Measurements from ENCODE around the gene DDX49.
"Not testable (repeated sequence)": the region's sequence is repeated elsewhere in the genome, so short reads cannot be mapped to it uniquely, and the experiment has no call there.

DDX49 gene

DNA sequence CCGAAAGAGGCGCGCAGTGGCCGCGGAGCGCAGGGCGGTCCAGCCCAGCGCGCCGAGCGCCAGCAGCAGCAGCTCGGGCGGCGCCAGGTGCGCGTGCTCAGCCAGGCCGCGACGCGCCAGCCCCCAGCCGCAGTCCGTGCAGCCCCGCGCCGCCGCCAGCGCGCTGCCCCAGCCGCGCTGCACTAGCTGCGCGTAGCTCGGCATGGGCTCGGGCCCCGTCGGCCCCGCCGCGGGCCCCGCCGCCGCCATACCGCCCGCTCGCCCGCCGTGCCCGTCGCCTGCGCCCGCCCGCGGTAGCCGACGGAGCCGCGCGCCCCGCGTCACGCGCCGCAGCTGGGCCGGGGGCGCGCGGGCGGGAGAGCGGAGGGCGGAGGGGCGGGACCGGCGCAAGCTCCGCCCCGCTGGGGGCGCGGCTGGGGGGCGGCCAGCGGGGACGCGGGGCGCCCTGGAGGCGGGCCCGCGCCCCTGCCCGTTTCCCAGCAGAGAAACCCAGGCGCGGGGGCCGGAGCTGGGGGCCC lies 23.6 kb upstream of the DDX49 start, which contains the start of gene CERS1:
CERS1 (minus strand) TSS at position 335 of the 518 bp plus-strand sequence; CDS start at position 249, 86 bp downstream.
- DNase-seq, result no peak

DNA sequence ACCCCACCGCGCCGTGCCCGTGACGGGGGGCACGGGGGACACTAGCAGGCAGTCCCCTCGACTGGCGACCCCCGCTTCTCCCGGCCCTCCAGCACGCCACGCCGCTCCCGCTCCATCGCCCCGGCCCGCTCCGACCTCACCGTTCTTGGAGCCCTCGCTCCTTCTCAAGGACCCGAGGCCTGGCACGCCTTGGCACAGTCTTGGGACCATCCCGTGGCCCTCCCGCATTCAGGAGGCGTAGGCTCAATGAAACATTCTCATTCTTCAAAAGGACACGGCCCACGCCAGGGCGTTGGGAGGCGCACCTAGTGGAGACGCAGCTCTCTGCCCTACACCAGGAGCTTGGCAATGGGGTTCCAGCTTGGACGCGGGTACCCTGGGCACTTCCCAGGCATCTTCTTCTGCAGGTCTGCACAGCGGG lies 23.1 kb upstream of the DDX49 start:
- no peak for DNase-seq

- no peak for DNase-seq
Observed at GRCh38 chr19:18897094-18898029, 22.2 kb upstream of the DDX49 start.

DNA sequence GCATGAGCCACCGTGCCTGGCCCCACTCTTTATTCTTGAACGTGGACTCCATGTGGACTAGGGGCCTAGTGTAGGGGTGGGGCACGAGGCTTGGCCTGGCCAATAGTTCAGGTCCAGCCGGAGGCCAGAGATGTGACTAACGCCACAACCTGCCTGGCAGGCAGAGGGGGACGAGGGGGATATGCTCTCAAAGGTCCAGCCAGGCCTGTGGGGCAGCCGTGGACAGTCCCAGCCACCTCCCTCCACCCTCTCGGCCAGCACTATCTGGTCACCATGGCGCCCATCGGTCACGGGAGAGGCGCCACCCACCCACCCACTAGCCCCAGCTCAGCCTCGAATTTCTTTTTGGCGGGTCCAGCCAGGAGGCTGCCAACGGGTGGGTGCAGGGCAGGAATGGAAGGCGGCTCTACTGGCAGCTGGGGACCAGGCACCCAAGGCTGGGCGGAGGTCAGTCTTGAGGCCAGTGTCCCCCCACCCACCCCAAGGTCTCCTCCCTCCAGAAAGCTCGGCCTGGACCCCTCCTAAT lies 21.4 kb upstream of the DDX49 start:
- DNase-seq, result no peak

DNA sequence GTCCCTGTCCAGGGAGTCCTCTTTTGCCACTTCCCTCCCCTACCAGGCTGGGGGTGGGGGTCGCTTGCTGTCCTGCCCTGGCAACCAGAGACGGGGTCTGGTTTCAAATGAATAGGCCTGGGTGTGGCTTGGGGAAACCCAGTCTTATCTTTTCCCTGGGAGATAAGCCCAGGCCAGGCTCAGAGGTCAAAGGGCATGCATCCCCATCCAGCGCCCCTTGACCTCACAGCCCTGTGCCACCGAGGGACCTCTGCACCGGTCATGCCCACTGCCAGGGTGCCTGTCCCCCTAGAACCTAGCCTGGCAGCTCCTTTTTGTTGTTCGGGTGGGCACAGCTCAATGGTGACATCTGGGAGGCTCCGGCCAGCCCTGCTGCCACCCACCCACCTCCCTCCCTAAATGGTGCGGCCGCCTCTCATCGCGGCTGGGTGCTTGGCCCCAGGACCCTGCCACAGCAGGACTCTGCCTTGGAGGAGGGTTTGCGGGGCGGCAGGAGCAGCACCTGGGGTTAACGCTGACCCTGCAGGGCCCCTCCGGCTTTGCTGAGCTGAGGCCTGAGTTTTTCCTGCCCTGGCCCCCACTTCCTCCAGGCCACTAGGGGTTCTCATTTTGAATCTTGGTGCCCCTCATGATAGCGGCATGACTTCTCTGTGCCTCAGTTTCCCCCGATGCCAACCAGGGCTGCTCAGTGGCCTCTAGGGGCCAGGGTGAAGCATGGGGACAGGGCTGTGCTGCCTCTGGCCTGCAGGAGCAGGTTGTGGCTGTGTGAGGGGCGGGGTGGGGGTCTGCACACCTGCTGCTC lies 20.7 kb upstream of the DDX49 start:
- DNase-seq, result no peak

DNA sequence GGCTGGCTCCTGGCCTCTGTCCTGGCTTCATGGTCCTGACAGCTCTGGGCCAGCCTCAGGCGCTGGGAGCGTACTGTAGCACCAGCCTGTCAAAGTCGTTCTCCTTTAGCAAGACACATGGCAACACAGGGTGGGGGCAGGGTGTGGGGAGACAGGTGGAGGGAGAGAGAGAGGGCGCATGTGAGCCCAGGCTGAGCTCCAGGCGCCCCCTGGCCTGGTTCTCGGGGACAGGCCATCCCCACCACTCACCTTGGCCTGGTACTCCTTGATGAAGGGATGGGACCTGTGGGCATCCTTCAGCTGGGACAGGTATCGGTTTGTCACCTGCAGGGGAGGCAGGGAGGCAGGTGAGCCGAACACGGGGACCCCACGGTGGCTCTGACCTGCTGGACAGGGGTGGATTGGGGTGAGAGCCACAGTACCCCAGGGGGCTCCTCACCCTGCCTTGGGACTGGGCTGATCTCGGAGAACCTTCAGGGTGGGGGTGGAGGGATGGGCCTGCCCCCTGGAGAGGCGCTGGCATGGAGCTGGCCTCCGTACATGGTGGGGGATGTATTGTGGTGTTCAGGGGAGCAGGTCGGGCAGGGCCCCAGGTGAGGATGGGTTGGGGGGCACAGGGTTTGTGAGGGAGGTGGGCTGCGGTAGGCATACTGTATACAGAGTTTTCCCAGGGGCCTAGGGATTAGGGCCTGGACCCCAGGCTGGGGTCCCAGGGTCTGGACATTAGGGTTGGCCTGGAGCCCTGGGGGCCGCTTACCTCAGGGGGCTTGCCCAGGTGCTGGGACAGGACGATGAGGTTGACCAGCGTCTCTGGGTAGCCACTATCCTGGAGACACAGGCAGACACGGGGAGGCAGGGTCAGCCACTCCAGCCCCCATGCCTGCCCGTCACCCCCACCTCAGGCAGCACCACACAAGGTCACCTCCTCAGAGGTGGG lies 19.6 kb upstream of the DDX49 start:
- no peak for DNase-seq

- no peak for DNase-seq
Observed at GRCh38 chr19:18900700-18901481, 18.6 kb upstream of the DDX49 start.

GRCh38 chr19:18901491-18901890 lies 18.0 kb upstream of the DDX49 start:
- no peak for DNase-seq

DNA sequence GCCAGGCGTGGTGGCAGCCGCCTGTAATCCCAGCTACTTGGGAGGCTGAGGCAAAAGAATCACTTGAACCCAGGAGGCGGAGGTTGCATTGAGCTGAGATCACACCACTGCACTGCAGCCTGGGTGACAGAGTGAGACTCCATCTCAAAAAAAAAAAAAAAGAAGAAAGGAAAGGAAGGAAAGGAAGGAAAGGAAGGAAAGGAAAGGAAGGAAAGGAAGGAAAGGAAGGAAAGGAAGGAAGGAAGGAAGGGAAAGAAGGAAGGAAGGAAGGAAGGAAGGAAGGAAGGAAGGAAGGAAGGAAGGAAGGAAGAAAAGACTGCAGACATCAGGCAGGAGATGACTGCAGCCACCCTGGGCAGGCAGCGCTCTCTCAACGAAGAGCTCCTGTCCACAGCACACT lies 17.0 kb upstream of the DDX49 start:
- DNase-seq, result not testable (repeated sequence)

DNA sequence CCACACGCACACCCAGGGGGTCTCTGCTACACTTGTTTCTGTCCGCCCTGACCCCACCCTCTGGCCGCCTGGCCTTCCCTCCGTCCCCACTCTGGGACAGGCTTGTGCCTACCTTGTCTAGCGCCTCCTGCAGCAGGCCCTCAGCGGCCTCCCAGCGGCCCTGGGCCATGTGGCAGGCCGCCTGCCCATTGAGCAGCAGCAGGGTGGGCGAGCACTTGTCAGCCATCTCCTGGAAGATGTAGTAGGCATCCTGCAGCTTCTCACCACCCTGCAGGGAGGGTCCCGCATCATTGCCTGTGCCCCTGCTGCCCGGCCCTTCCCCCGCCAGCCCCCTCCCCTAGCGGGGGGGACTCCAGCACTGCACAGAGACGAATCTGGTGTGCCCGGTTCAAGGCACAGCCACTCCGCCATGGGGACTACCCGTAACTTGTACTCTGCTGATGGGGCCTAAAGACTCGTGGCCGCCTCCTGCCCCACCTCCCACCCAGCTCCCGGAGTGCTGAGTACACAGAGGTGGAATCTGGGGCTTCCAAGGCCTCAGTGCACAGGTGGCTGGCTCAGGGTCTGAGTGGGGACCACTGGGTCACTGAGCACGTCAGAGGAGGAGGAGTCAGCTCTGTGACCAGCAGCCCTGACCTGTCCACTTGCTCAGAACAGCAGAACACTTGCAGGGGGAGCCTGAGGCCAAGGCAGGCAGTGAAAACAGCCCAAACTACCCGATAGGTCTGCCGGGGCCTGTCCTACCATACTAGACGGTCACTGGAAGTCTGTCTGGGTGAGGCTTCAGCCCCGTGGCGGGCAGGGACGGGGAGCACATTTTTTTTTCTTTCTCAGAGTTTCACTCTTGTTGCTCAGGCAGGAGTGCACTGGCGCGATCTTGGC lies 16.1 kb upstream of the DDX49 start:
- DNase-seq, result no peak

DNA sequence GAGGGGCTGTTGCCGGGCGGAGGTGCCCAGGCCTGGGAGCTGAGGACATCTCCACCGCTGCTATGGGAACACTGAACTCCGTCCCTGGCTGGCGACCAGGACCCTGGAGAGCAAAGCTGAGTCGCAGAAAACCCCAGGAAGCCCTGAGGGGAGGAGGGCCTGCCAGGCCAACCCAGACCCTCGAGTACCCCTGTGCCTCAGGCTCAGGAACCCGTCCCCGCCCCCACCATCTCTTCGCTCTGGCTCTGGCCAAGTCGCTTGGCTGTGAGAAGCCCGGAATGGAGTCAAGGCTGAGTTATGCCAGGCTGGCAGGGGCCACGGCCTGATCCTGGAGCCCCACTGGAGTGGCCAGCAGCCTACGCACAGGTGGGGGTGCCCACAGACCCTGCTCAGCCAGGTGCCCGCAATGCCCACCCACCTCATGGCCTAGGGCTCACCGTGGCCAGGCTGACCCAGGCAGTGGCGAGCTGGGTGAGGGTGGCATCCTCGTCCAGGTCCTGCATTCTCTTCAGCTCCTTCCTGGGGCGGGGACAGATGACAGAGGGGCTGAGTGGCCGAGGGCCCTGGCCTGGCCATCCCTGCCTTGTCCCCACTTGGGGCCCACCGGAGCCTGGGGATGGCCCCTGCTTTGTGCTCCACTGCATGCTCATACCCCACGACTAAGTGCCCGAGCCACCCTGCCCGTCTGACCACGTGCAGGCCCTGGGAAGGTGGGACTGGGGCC lies 15.0 kb upstream of the DDX49 start:
- DNase-seq, result no peak

DNA sequence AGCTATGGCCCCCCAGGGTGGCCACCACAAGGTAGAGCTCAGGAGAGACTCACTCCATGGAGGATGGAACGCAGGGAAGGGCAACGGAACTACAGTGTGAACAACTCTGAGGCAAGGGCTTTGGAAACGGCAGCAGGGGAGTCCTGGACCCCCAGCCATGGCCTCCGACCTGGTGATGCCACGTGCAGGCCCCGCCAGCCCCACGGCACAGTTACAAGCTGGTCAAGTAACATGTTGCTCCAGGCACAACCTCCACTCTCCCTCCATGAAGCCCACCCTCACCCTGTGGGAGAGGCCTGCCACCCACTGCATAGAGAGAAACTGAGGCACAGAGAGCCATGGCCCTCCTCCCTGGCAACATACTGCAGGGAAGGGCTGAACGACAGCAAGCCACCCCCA lies 14.5 kb upstream of the DDX49 start:
- DNase-seq, result no peak

DNA sequence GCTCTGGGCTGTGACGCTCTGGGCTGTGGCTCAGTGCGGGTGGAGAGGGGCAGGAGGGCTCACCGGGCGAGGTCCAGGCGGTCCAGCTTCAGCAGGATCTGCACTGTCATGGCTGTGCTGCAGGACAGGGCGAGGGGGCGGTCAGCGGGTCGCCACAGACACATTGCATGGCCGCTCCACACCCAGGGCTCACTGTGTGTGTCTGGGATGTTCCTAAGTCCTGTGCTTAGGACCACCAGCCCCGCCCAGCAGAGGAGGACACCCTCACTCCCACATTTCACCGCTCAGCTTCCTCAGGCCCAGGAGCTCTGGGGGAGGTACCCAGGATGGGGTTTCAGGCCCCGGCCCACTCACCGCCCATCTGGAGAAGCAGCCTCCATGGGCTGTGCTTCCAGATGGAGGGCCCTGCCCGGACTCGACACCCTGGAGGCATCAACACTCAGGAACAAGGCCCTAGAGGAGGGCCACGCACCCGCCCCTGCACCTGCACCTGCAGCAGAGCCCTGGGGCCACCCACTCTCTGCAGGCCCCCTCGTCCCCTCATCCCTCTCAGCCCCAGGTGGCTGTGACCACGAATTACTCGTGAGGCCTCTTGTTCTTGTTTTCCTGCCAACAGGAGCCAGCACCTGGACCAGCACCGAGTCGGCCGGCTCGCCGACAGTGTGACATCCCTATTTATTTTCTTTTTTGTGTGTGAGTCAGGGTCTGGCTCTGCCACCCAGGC lies 13.8 kb upstream of the DDX49 start:
- no peak for DNase-seq

DNA sequence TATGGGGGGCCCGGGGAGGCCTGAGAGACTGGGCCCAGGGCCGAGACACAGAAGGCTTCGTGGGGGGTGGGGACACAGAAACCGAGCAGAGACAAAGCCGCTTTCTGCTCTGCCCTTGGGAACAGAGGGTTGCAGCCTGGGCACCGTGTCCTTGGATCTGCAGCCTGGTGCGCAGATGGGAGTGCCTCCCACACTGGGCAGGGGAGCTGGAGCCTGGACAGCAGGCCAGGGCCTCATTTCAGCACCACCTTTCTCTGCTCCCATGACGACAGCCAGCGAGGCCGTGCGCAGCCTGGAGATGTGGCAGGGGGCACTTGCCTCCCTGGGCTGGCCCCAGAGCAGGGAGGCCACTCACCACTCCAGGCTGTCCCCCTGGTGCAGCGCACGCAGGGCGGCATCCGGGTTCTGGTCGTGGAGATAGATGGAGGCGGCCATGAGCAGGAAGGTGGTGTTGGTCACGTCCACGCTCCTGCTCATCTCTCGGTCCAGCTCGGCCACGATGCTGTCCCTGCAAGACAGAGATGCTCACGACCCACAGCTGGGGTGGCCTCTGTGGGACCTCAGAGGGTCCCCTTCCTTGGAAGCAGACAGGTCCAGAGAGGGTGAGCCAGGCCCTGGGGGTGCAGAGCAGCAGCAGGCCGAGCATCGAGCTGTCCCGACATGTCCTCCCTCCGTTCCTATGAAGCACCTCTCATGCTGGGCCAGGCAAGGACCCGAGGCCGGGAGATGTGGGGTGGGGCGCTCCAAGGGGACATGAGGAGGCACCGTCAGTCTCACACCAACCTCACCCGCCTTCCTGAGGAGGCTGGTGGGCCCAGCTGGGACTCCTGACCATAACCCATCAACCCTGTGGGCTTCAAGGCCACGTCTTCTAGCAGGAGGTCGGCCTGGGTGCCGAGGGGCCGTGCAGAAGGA lies 12.7 kb upstream of the DDX49 start:
- DNase-seq, result no peak

DNA sequence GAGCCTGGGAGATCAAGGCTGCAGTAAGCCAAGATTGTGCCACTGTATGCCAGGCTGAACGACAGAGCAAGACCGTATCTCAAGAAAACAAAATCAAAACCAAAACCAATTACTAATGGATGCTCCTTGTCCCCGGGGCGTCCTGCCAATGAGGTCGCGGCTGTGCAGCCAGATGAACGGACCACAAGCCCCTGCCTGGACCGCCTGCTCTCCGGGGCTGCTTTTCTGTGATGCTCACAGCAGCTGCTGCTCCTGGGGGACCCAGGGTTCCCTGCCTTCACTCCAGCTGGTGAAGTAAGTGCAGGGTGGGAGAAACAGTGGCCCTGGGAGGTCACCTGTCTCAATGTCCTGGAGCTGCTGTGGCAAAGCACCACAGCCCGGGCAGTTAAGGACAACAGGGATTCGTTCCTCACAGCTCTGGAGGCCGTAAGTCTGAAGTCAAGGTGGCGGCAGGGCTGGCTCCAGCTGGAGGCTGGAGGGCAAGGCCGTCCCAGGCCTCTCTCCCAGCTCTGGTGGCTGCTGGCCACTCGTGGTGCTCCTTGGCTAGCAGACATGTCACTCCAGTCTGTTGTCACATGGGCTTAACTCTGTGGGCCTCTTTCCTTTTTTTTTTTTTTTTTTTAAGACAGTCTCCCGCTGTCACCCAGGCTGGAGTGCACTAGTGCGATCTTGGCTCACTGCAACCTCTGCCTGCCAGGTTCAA lies 10.4 kb upstream of the DDX49 start:
- no peak for DNase-seq

GRCh38 chr19:18910010-18910409 lies 9.5 kb upstream of the DDX49 start:
- no peak for DNase-seq

DNA sequence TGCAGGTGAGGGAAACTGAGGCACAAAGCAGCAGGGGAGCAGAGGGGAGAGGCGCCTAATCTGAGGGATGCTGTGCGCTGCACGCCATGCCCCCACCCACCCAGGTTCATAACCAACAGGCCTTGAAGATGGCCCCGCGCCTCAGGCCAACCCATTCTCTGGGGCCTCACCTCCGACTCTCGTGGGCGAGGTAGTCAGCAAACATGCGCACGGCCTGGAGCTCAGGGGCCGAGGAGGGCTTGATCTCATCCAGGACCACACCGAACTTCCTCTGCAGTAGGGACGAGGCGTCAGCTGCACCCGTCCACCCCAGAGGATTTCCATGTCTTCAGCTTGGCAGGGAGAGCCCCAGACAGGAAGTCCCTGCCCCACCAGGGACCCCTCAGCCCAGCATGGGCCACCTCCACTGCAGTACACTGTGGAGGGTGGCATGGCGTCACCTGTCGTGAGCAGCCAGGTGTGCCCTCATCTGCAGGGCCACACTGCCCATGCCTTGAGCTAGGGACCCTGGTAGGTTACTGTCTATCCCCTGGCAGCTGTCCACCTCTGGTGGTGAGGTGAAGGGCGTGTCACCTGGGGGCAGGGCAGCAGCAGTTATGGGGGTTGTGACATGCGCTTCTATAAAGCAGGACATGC lies 8.6 kb upstream of the DDX49 start:
- no peak for DNase-seq
